HEK293T (cell line): ENCODE measurements around the gene CFAP97D2.

ENCODE experiments used
- CTBP1 ChIP-seq: fragments of 450-650 bp; IDR thresholded peaks from 2 replicates; pipeline ENCODE4 v1.6.1; 2016; ENCODE audit warnings: borderline replicate concordance
- FOXA1 ChIP-seq: fragments of 450-650 bp; IDR thresholded peaks from 2 replicates; pipeline ENCODE4 v1.6.1; 2016; ENCODE audit warnings: mild to moderate bottlenecking
- FOXK2 ChIP-seq: fragments of 450-650 bp; IDR thresholded peaks from 2 replicates; pipeline ENCODE4 v1.6.1; 2016; ENCODE audit warnings: mild to moderate bottlenecking
- HDGF ChIP-seq: fragments of 450-650 bp; IDR thresholded peaks from 2 replicates; pipeline ENCODE4 v1.6.1; 2017; ENCODE audit warnings: antibody characterized with exemption, borderline replicate concordance
- L3MBTL2 ChIP-seq: fragments of 450-650 bp; conservative IDR thresholded peaks from 2 replicates; pipeline ENCODE4 v1.6.1; 2016; ENCODE audit warnings: mild to moderate bottlenecking
- LEF1 ChIP-seq: fragments of 450-650 bp; IDR thresholded peaks from 2 replicates; pipeline ENCODE4 v1.6.1; 2017; ENCODE audit warnings: mild to moderate bottlenecking, borderline replicate concordance
- SP1 ChIP-seq: fragments of 450-650 bp; IDR thresholded peaks from 2 replicates; pipeline ENCODE4 v1.6.1; 2017
- SUZ12 ChIP-seq: fragments of 450-650 bp; IDR thresholded peaks from 2 replicates; pipeline ENCODE4 v1.6.1; 2016; ENCODE audit warnings: mild to moderate bottlenecking
- ZNF384 ChIP-seq: fragments of 450-650 bp; IDR thresholded peaks from 2 replicates; pipeline ENCODE4 v1.6.1; 2016

- TF ChIP-seq ZNF384, result no peak
- no peak for TF ChIP-seq SUZ12
- TF ChIP-seq CTBP1, result no peak
- no peak for TF ChIP-seq FOXK2
- no peak for TF ChIP-seq LEF1
- no peak for TF ChIP-seq HDGF
- TF ChIP-seq FOXA1, result no peak
- TF ChIP-seq SP1, result no peak
- TF ChIP-seq L3MBTL2, result no peak
These were observed 48.0 kb upstream of the CFAP97D2 start for GRCh38 chr13:114130837-114131582.
